ENCODE measurements around the gene AADAC.
"Not testable (repeated sequence)": the region's sequence is repeated elsewhere in the genome, so short reads cannot be mapped to it uniquely, and the experiment has no call there.

Gene AADAC

GRCh38 chr3:151796105-151796680, 17.7 kb upstream of the AADAC start:
- no peak for DNase-seq (ENCODE audit: low read depth)

- no peak for DNase-seq (ENCODE audit: low read depth)
These were observed 15.4 kb upstream of the AADAC start for GRCh38 chr3:151798466-151798865.

DNA sequence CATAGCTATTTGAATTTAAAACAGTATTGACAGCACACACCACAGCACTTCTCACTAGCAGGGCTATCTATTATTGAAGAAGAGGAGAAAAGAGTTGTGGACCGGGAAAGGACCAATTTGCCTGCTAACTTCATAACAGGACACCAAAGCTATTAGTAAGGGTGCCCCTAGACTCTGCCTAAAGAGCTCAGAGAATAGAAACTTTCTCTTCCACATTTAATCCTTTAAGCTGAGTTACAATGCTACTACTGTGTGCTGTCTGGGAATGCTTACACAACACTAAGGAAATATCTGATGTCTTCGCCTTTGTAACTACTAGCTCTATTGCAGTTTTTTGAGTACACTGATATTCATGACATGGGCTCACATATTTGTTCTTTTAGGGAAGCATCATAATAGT, 13.5 kb upstream of the AADAC start:
- DNase-seq (ENCODE audit: low read depth): no peak

DNA sequence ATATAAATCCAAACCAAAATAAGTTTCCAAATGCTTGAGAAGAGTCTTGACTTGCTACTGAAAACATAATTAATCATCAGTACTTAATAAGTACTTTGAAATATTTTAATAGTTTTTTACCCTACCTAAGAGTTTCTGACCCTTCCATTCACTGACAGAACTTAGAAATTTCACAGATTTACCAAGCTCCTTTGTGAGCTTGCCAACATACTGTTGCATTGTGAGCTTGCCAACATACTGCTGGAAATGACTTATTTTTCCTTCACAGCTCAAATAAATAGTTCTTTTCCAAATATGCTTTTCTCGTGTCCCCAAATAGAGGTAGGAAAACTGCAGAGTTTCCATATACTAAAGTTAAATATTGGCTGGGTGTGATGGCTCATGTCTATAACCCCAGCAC, 9.6 kb upstream of the AADAC start:
- DNase-seq (ENCODE audit: low read depth): no peak

GRCh38 chr3:151806838-151807237, 7.1 kb upstream of the AADAC start:
- DNase-seq (ENCODE audit: low read depth): no peak

- not testable (repeated sequence) for DNase-seq (ENCODE audit: low read depth)
These were observed 5.0 kb upstream of the AADAC start for GRCh38 chr3:151808926-151809325.

DNA sequence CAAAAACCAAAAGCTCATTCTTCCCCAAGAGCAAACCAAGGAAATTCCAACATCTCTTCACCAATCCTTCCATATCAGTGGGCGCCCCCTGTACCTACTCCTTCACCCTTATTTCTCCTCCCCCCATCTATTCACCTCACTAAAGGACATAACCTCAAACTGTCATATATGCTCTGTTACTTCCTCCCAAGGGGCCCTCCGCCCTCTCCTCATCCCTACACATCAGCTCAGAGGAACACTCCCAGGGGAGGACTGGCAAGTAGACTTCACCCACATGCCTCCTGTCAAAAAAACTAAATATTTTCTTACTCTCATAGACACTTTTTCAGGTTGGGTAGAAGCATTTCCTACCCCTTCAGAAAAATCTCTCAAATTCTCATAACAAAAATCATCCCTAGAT, 2.4 kb upstream of the AADAC start:
- no peak for DNase-seq (ENCODE audit: low read depth)

GRCh38 chr3:151814588-151814987, 672 bp downstream of the AADAC start:
- no peak for DNase-seq (ENCODE audit: low read depth)

GRCh38 chr3:151816091-151816604, 2.2 kb downstream of the AADAC start:
- DNase-seq (ENCODE audit: low read depth): peak; percentile 37

GRCh38 chr3:151817473-151817872, 3.6 kb downstream of the AADAC start:
- no peak for DNase-seq (ENCODE audit: low read depth)

GRCh38 chr3:151818361-151818760, 4.4 kb downstream of the AADAC start:
- no peak for DNase-seq (ENCODE audit: low read depth)

DNA sequence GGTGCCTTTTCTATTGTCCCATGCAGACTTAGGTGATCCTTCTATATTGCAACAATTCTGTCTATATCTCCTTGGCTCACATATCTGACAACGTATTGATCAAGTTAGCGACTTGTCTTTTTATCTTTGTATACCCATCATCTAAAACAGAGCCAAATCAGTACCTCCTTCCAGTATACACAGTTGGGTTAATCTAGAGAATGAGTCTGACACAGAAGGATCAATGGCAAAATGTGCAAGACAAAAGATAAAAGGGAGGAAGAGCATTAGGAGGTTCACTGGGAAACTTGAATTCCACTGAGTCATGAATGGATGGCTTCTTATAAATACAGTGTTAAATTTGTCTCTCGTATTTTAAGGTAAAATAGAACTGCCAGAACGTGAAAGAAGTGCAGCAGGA, 6.0 kb downstream of the AADAC start:
- no peak for DNase-seq (ENCODE audit: low read depth)

DNA sequence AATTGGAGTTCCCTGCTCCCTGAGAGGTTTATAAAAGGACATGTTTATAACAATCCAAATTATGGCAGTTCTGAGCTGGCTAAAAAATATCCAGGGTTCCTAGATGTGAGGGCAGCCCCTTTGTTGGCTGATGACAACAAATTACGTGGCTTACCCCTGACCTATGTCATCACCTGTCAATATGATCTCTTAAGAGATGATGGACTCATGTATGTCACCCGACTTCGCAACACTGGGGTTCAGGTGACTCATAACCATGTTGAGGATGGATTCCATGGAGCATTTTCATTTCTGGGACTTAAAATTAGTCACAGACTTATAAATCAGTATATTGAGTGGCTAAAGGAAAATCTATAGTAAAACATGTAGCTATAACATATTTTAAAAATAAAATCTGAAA, 13.9 kb downstream of the AADAC start:
- DNase-seq (ENCODE audit: low read depth): peak; percentile 44

GRCh38 chr3:151835751-151836525, 22.0 kb downstream of the AADAC start:
- DNase-seq (ENCODE audit: low read depth): no peak

DNA sequence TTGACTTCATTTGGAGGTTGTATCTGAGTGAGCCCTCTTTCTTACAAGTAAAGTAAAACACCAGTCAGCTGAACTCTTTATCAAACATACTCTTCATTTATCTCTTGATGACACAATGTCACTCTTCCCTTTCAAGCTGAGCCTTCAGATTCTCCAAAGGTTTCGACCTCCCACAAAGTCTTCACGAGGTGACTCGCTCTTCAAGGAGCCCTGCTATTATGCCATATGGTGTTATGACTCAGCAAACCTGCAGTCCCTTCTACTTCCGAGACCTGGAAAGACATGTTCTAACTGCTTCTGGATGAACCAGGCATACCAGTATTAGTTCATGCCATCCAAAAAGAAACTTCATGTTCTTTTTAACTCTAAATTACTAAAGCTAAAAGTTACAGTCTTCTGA, 23.1 kb downstream of the AADAC start:
- peak; percentile 82 for DNase-seq (ENCODE audit: low read depth)

- DNase-seq (ENCODE audit: low read depth): peak; percentile 57
These were observed 24.8 kb downstream of the AADAC start for GRCh38 chr3:151838574-151839312.

- no peak for DNase-seq (ENCODE audit: low read depth)
These were observed 25.4 kb downstream of the AADAC start for GRCh38 chr3:151839313-151839631.

DNA sequence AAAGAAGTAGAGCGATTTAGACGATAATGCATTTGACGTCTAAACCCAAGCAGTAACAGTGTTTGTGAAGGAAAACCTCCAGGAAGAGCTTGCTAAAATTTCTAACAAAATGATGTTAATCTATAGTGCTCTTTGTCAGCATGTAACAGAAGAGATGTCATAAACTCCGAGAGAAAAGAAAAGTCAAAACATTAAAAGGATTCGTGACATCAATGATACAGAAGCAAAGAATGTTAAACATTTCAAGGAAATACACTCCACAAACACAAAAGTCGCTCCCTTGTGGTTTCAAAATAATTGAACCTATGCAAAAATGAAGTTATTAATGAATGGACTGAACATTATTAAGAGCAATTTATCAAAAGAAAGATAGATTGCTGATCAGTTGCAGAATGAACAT, 27.9 kb downstream of the AADAC start:
- DNase-seq (ENCODE audit: low read depth): no peak

DNA sequence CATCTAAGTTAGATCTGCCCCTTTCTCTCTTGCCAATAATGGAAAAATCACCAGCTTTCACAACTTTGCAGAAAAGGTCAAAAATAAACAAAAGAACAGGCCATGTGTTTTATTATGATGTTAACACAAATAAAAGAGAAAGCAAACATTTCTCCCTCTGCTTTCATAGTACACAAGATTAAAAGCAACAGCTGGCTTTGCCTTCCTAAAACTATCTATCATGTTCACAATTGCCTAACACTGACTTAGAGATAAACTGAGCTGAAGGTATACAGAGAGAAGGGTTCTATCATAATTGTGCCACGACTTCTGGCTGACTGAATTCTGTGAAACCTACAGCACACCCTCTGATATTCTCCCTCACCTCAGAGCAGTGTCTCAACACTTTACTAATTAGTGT, 29.4 kb downstream of the AADAC start:
- no peak for DNase-seq (ENCODE audit: low read depth)

DNA sequence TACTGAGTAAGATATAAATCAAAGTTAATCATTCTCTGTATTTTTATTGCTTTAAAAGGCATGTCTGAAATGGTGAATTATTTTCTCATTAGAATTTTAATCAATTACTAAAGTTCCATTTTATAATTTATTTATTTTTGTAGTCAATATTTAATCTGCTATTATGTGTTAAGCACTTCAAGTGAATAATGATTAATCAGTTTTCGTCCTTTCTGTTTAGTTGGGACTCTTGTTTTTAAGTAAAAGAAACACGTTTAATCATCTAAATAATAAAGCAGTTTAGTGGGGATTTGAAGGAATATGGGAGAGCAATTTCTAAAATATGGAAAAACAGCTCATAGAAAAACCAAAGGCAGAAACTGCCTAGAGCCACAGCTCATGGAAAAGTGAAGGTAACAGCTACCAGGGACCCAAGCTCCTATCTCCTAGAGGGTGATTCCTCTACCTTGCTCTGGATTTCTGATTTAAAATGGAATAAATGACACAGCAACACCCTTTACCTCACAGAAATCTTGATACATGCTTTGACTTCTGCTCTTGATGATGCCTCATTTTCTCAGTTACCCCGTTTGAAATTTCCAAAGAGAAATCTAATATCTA, 31.5 kb downstream of the AADAC start:
- DNase-seq (ENCODE audit: low read depth): no peak

- not testable (repeated sequence) for DNase-seq (ENCODE audit: low read depth)
These were observed 36.1 kb downstream of the AADAC start for GRCh38 chr3:151850065-151850464.

- DNase-seq (ENCODE audit: low read depth): no peak
These were observed 38.3 kb downstream of the AADAC start for GRCh38 chr3:151852074-151852811.

All from HS-5 (cell line).